SK-N-SH treated with all-trans-retinoic acid at 6 μM for 48 hours (cell line): ENCODE measurements around the gene MTA1.

ENCODE experiments used
- ATAC-seq: fragments of 200-7000 bp; cut with Tn5 transposase; 3 replicates; pipeline ENCODE4 v1.9.1; 2020; ENCODE audit warnings: mild to moderate bottlenecking, moderate library complexity
- ARNTL ChIP-seq: fragments of 450-650 bp; formaldehyde crosslinking; IDR thresholded peaks from 2 replicates; pipeline ENCODE4 v1.5.0; 2020; ENCODE audit warnings: low read depth, mild to moderate bottlenecking, moderate library complexity, borderline replicate concordance
- BACH2 ChIP-seq: fragments of 250-450 bp; sonication (Bioruptor Pico); IDR thresholded peaks from 2 replicates; pipeline ENCODE4 v1.9.0; 2021; ENCODE audit warnings: mild to moderate bottlenecking, borderline replicate concordance
- CREB5 ChIP-seq: fragments of 250-450 bp; sonication (Bioruptor Pico); IDR thresholded peaks from 2 replicates; pipeline ENCODE4 v1.5.1; 2020; ENCODE audit warnings: low read depth, mild to moderate bottlenecking, moderate library complexity
- CSDC2 ChIP-seq: fragments of 250-450 bp; sonication (Bioruptor Pico); IDR thresholded peaks from 2 replicates; pipeline ENCODE4 v1.5.0; 2020; ENCODE audit warnings: mild to moderate bottlenecking, moderate library complexity
- ESRRG ChIP-seq: fragments of 250-450 bp; sonication (Bioruptor Pico); IDR thresholded peaks from 2 replicates; pipeline ENCODE4 v1.6.1; 2021; ENCODE audit warnings: mild to moderate bottlenecking
- GLIS3 ChIP-seq: fragments of 250-450 bp; sonication (Bioruptor Pico); IDR thresholded peaks from 2 replicates; pipeline ENCODE4 v1.5.0; 2020; ENCODE audit warnings: mild to moderate bottlenecking, moderate library complexity
- ISL1 ChIP-seq: fragments of 250-450 bp; sonication (Bioruptor Pico); IDR thresholded peaks from 2 replicates; pipeline ENCODE4 v2.1.2; 2022; ENCODE audit warnings: mild to moderate bottlenecking, moderate library complexity
- OSR1 ChIP-seq: fragments of 250-450 bp; sonication (Bioruptor Pico); IDR thresholded peaks from 2 replicates; pipeline ENCODE4 v1.8.0; 2022; ENCODE audit warnings: moderate library complexity, mild to moderate bottlenecking, inconsistent platforms
- PATZ1 ChIP-seq: fragments of 250-450 bp; sonication (Bioruptor Pico); IDR thresholded peaks from 2 replicates; pipeline ENCODE4 v1.8.0; 2020; ENCODE audit warnings: mild to moderate bottlenecking, moderate library complexity, borderline replicate concordance
- PPARA ChIP-seq: fragments of 250-450 bp; sonication (Bioruptor Pico); IDR thresholded peaks from 2 replicates; pipeline ENCODE4 v1.5.0; 2020; ENCODE audit warnings: mild to moderate bottlenecking, borderline replicate concordance
- RARB ChIP-seq: fragments of 250-450 bp; sonication (Bioruptor Pico); IDR thresholded peaks from 2 replicates; pipeline ENCODE4 v1.8.0; 2021; ENCODE audit warnings: mild to moderate bottlenecking, moderate library complexity
- SNAI2 ChIP-seq: fragments of 250-450 bp; sonication (Bioruptor Pico); IDR thresholded peaks from 2 replicates; pipeline ENCODE4 v1.5.0; 2020; ENCODE audit warnings: mild to moderate bottlenecking, moderate library complexity
- TCF4 ChIP-seq: fragments of 250-450 bp; sonication (Bioruptor Pico); IDR thresholded peaks from 2 replicates; pipeline ENCODE4 v1.8.0; 2021; ENCODE audit warnings: mild to moderate bottlenecking, moderate library complexity, borderline replicate concordance
- TOX ChIP-seq: fragments of 250-450 bp; sonication (Bioruptor Pico); IDR thresholded peaks from 2 replicates; pipeline ENCODE4 v1.8.0; 2021; ENCODE audit warnings: mild to moderate bottlenecking, moderate library complexity, borderline replicate concordance
- ZFP30 ChIP-seq: fragments of 450-650 bp; formaldehyde crosslinking; IDR thresholded peaks from 2 replicates; pipeline ENCODE4 v1.5.0; 2022; ENCODE audit warnings: mild to moderate bottlenecking, moderate library complexity
- ZNF565 ChIP-seq: fragments of 450-650 bp; formaldehyde crosslinking; conservative IDR thresholded peaks from 2 replicates; pipeline ENCODE4 v1.5.0; 2020; ENCODE audit warnings: low read depth, mild to moderate bottlenecking, moderate library complexity
- ZNF70 ChIP-seq: fragments of 450-650 bp; formaldehyde crosslinking; IDR thresholded peaks from 2 replicates; pipeline ENCODE4 v1.5.0; 2020; ENCODE audit warnings: mild to moderate bottlenecking, moderate library complexity
- ZNF8 ChIP-seq: fragments of 450-650 bp; formaldehyde crosslinking; IDR thresholded peaks from 2 replicates; pipeline ENCODE4 v1.5.0; 2020; ENCODE audit warnings: mild to moderate bottlenecking, moderate library complexity
- TF ChIP-seq, protein P1 (sequence below): fragments of 250-450 bp; sonication (Bioruptor Pico); IDR thresholded peaks from 2 replicates; pipeline ENCODE4 v1.5.0; 2020; ENCODE audit warnings: mild to moderate bottlenecking, moderate library complexity
- TF ChIP-seq, protein P2 (sequence below): fragments of 250-450 bp; sonication (Bioruptor Pico); IDR thresholded peaks from 2 replicates; pipeline ENCODE4 v1.5.1; 2021; ENCODE audit warnings: mild to moderate bottlenecking, moderate library complexity
- TF ChIP-seq, protein P3 (sequence below): fragments of 250-450 bp; sonication (Bioruptor Pico); IDR thresholded peaks from 2 replicates; pipeline ENCODE4 v1.8.0; 2021; ENCODE audit warnings: low read depth, mild to moderate bottlenecking, moderate library complexity, borderline replicate concordance

Gene MTA1

DNA sequence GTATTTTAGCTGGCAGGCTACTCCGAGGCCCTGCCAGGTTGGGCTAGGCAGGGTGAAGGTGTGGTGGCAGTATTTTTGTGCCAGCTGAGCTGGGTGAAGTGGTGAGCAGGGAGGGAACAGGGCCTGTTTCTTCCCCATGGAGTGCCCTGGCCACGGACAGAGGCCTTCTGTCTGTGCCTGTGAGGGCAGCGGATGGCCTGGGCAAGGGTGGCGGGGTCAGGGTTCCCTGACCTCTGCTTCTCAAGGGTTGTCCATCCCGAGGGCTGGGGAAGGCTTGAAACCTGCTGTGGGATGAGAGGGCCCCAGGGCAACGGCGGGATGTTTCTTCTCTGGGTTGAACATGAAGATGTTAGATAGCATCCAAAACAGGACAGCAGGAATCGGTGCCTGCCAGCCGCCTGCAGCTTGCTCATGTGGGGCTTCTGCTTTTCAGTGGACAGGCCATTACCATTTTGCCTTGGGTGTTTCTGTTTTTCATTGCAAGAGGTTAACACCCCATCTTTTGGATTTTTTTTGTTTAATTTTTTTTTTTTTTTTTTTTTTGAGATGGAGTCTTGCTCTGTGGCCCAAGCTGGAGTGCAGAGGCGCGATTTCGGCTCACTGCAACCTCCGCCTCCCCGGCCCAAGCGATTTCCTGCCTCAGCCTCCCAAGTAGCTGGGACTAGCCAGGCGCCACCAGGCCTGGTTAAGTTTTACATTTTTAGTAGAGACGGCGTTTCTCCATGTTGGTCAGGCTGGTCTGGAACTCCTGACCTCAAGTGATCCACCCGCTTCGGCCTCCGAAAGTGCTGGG lies 3.3 kb downstream of the MTA1 start:
- no peak; the same call in 2 of the 3 replicates for ATAC-seq
- TF ChIP-seq TCF4 (CRISPR knock-in tag) (peak; percentile 66; the same call in 1 of the 2 replicates), PPARA (no peak), ZNF8 (CRISPR knock-in tag) (no peak), SNAI2 (CRISPR knock-in tag) (no peak)
- TF ChIP-seq, protein P1, sequence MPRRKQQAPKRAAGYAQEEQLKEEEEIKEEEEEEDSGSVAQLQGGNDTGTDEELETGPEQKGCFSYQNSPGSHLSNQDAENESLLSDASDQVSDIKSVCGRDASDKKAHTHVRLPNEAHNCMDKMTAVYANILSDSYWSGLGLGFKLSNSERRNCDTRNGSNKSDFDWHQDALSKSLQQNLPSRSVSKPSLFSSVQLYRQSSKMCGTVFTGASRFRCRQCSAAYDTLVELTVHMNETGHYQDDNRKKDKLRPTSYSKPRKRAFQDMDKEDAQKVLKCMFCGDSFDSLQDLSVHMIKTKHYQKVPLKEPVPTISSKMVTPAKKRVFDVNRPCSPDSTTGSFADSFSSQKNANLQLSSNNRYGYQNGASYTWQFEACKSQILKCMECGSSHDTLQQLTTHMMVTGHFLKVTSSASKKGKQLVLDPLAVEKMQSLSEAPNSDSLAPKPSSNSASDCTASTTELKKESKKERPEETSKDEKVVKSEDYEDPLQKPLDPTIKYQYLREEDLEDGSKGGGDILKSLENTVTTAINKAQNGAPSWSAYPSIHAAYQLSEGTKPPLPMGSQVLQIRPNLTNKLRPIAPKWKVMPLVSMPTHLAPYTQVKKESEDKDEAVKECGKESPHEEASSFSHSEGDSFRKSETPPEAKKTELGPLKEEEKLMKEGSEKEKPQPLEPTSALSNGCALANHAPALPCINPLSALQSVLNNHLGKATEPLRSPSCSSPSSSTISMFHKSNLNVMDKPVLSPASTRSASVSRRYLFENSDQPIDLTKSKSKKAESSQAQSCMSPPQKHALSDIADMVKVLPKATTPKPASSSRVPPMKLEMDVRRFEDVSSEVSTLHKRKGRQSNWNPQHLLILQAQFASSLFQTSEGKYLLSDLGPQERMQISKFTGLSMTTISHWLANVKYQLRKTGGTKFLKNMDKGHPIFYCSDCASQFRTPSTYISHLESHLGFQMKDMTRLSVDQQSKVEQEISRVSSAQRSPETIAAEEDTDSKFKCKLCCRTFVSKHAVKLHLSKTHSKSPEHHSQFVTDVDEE: 0 out of 2 replicates have a peak, but pooled peaks have one; percentile 26
- TF ChIP-seq, all 23 proteins: peak for 2

- TF ChIP-seq, protein P1: no peak
- TF ChIP-seq ISL1 (CRISPR knock-in tag) (no peak), ARNTL (CRISPR knock-in tag) (no peak), TCF4 (CRISPR knock-in tag) (no peak), BACH2 (CRISPR knock-in tag) (no peak), PPARA (no peak), ESRRG (CRISPR knock-in tag) (no peak), TOX (no peak), ZNF70 (CRISPR knock-in tag) (no peak), ZNF565 (no peak), CSDC2 (no peak)
- TF ChIP-seq, protein P2, sequence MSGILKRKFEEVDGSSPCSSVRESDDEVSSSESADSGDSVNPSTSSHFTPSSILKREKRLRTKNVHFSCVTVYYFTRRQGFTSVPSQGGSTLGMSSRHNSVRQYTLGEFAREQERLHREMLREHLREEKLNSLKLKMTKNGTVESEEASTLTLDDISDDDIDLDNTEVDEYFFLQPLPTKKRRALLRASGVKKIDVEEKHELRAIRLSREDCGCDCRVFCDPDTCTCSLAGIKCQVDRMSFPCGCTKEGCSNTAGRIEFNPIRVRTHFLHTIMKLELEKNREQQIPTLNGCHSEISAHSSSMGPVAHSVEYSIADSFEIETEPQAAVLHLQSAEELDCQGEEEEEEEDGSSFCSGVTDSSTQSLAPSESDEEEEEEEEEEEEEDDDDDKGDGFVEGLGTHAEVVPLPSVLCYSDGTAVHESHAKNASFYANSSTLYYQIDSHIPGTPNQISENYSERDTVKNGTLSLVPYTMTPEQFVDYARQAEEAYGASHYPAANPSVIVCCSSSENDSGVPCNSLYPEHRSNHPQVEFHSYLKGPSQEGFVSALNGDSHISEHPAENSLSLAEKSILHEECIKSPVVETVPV (CRISPR knock-in tag): no peak
- TF ChIP-seq, all 23 proteins: peak for 0
- ATAC-seq: no peak
These were observed 4.0 kb downstream of the MTA1 start for GRCh38 chr14:105423488-105424195.

GRCh38 chr14:105424861-105425260 lies 5.2 kb downstream of the MTA1 start:
- TF ChIP-seq CSDC2 (no peak), TOX (no peak), ZNF70 (CRISPR knock-in tag) (no peak), OSR1 (no peak), TCF4 (CRISPR knock-in tag) (no peak), ZNF565 (no peak), PATZ1 (no peak), GLIS3 (CRISPR knock-in tag) (no peak), ZFP30 (CRISPR knock-in tag) (no peak), ISL1 (CRISPR knock-in tag) (no peak), RARB (CRISPR knock-in tag) (no peak), CREB5 (no peak)
- TF ChIP-seq, protein P2 (CRISPR knock-in tag): no peak
- TF ChIP-seq, protein P3, sequence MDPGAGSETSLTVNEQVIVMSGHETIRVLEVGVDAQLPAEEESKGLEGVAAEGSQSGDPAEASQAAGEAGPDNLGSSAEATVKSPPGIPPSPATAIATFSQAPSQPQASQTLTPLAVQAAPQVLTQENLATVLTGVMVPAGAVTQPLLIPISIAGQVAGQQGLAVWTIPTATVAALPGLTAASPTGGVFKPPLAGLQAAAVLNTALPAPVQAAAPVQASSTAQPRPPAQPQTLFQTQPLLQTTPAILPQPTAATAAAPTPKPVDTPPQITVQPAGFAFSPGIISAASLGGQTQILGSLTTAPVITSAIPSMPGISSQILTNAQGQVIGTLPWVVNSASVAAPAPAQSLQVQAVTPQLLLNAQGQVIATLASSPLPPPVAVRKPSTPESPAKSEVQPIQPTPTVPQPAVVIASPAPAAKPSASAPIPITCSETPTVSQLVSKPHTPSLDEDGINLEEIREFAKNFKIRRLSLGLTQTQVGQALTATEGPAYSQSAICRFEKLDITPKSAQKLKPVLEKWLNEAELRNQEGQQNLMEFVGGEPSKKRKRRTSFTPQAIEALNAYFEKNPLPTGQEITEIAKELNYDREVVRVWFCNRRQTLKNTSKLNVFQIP: no peak
- no peak for ATAC-seq
